Esophagus squamous epithelium (tissue), 5 donors: Measurements from ENCODE around the gene DCP1B. TPM values are rescaled to one million over a fixed set of nuclear protein-coding genes. Genes with fewer than 3 reads are reported as not detected.
A peak's percentile ranks its signal among the peaks of the same experiment; 100 is the strongest.
"Not testable (repeated sequence)": the region's sequence is repeated elsewhere in the genome, so short reads cannot be mapped to it uniquely, and the experiment has no call there.

Source experiments
- DNase-seq: peaks from one replicate; lab custom pipeline; 2025; lab: John Stamatoyannopoulos, UW
- H3K27ac ChIP-seq, 4 donors: fragments of 200-600 bp; sonication (generic); one replicate each; pipeline ENCODE4 v1.5.1; 2016 to 2019; ENCODE audit warnings: mild to moderate bottlenecking in 1 of 4
- H3K27me3 ChIP-seq, 4 donors: fragments of 200-600 bp; sonication (generic); 1 replicate in 3 of 4; 2 replicates in 1 of 4; pipeline versions ENCODE4 v1.5.1 to v1.6.0; 2017 to 2021; ENCODE audit warnings: antibody characterized with exemption in 1 of 4
- H3K36me3 ChIP-seq, 3 donors: fragments of 200-600 bp; sonication (generic); one replicate each; pipeline ENCODE4 v1.5.1; 2016 to 2019
- H3K4me1 ChIP-seq, 3 donors: fragments of 200-600 bp; sonication (generic); one replicate each; pipeline ENCODE4 v1.5.1; 2017 to 2019
- H3K4me3 ChIP-seq, 4 donors: fragments of 200-600 bp; sonication (generic); 1 replicate in 3 of 4; 2 replicates in 1 of 4; pipeline ENCODE4 v1.5.1; 2016 to 2019; ENCODE audit warnings: mild to moderate bottlenecking in 2 of 4, moderate library complexity in 1 of 4
- H3K9me3 ChIP-seq, 3 donors: fragments of 200-600 bp; sonication (generic); one replicate each; pipeline ENCODE4 v1.5.1; 2016 to 2019
- POLR2A ChIP-seq, 4 donors: fragments of 450-650 bp; IDR thresholded peaks; one replicate each; pipeline ENCODE4 v1.6.1; 2017; ENCODE audit warnings: antibody characterized with exemption in 4 of 4, mild to moderate bottlenecking in 4 of 4, moderate library complexity in 3 of 4
- WGBS, 2 donors: methylation state at CpG; one replicate each; pipeline ENCODE4 v1.1.5; 2018; 5-methylcytosine and 5-hydroxymethylcytosine counted together
- intact Hi-C: fragments of 100-400 bp; cut with DNase I; formaldehyde crosslinking; loops from one replicate; pipeline ENCODE4 v1.15.0; 2022
- total RNA-seq, 4 donors: library from RNA; depleted of rRNA; stranded (reverse); fragments of >200 nt; gene quantifications; one replicate each; pipeline ENCODE4 v1.1.0, GENCODE V29; 2016
- TF ChIP-seq, protein P1 (sequence below), 6 experiments: fragments of 450-650 bp in 4 of 6; fragments of 200-600 bp in 2 of 6; sonication (generic) in 2 of 6; IDR thresholded peaks; one replicate each; pipeline ENCODE4 v1.5.1; 2016 to 2019; ENCODE audit warnings: antibody characterized with exemption in 6 of 6, mild to moderate bottlenecking in 4 of 6, moderate library complexity in 4 of 6
- donor health status: DM: yes; HTN: yes; CAD: no.

Gene DCP1B
- total RNA-seq, 4 donors from 2014 or later, result 4.0 to 15.5 (median 10.8) TPM

- intact Hi-C loops, result loop anchor here (10.0 kb wide), 1 partner anchor 98 kb away; no protein-coding TSS in a partner anchor
- 0 to 14% methylated on average over 1 of the region's 1 CpG for WGBS, 2 donors
- Histone ChIP-seq H3K27me3 (no peaks in the 10 kb centered on the region), H3K9me3 (no peaks in the 10 kb centered on the region), H3K36me3 (peaks cover 0 to 65% (median 15%) of the 10 kb centered on the region in 3 donors), H3K27ac (no peak overlapping the region), H3K4me1 (peaks cover 9 to 27% (median 20%) of the 10 kb centered on the region in 3 donors), H3K4me3 (no peak overlapping the region)
- DNase-seq, result no peak
- TF ChIP-seq, protein P1, sequence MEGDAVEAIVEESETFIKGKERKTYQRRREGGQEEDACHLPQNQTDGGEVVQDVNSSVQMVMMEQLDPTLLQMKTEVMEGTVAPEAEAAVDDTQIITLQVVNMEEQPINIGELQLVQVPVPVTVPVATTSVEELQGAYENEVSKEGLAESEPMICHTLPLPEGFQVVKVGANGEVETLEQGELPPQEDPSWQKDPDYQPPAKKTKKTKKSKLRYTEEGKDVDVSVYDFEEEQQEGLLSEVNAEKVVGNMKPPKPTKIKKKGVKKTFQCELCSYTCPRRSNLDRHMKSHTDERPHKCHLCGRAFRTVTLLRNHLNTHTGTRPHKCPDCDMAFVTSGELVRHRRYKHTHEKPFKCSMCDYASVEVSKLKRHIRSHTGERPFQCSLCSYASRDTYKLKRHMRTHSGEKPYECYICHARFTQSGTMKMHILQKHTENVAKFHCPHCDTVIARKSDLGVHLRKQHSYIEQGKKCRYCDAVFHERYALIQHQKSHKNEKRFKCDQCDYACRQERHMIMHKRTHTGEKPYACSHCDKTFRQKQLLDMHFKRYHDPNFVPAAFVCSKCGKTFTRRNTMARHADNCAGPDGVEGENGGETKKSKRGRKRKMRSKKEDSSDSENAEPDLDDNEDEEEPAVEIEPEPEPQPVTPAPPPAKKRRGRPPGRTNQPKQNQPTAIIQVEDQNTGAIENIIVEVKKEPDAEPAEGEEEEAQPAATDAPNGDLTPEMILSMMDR (IDR thresholded peaks at IDR 0.05), result no peak
- no peak for TF ChIP-seq POLR2A (IDR thresholded peaks at IDR 0.05)
Observed at GRCh38 chr12:1947081-1947480, 57.2 kb downstream of the DCP1B start.

DNA sequence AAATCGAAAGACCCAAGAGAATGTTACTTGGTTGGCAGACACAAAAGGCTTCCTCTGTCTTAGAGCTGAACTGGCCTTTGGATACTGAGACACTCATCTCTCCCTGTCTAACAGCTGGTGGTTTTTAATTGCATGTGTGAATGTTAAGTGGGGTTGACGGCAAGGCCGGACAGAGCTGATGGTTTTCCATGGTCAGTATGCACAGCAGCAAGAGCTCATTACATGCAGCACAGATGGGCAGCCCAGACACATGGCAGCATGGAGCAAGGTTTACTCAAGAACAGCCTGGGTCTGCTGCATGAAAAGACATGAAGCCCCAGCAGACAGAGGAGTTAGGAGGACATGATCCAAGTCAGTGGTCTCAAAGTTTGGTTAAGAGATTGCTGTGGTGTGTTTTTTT lies 58.0 kb downstream of the DCP1B start:
- peaks cover 9 to 27% (median 20%) of the 10 kb centered on the region in 3 donors for H3K4me1 ChIP-seq
- H3K36me3 ChIP-seq, result peaks cover 0 to 63% (median 15%) of the 10 kb centered on the region in 3 donors
- 68 to 86% methylated on average over 3 of the region's 3 CpGs for WGBS, 2 donors
- no peaks in the 10 kb centered on the region for H3K9me3 ChIP-seq
- DNase-seq, result no peak
- H3K27me3 ChIP-seq, result no peaks in the 10 kb centered on the region
- no peak overlapping the region for H3K27ac ChIP-seq
- H3K4me3 ChIP-seq, result no peak overlapping the region
- TF ChIP-seq, protein P1 (IDR thresholded peaks at IDR 0.05), result no peak
- TF ChIP-seq POLR2A (IDR thresholded peaks at IDR 0.05), result no peak
- intact Hi-C loops, result loop anchor here (10.0 kb wide), 1 partner anchor 99 kb away; no protein-coding TSS in a partner anchor

GRCh38 chr12:1945502-1945901 lies 58.8 kb downstream of the DCP1B start:
- WGBS, 2 donors, result 94 to 97% methylated on average over 5 of the region's 5 CpGs
- H3K27me3 ChIP-seq, DNase-seq, H3K27ac ChIP-seq, H3K9me3 ChIP-seq, H3K4me3 ChIP-seq: not testable (repeated sequence)
- peaks cover 0 to 64% (median 15%) of the 10 kb centered on the region in 3 donors for H3K36me3 ChIP-seq
- intact Hi-C loops, result loop anchor here (10.0 kb wide), 1 partner anchor 99 kb away; no protein-coding TSS in a partner anchor
- peaks cover 9 to 22% (median 17%) of the 10 kb centered on the region in 3 donors for H3K4me1 ChIP-seq

DNA sequence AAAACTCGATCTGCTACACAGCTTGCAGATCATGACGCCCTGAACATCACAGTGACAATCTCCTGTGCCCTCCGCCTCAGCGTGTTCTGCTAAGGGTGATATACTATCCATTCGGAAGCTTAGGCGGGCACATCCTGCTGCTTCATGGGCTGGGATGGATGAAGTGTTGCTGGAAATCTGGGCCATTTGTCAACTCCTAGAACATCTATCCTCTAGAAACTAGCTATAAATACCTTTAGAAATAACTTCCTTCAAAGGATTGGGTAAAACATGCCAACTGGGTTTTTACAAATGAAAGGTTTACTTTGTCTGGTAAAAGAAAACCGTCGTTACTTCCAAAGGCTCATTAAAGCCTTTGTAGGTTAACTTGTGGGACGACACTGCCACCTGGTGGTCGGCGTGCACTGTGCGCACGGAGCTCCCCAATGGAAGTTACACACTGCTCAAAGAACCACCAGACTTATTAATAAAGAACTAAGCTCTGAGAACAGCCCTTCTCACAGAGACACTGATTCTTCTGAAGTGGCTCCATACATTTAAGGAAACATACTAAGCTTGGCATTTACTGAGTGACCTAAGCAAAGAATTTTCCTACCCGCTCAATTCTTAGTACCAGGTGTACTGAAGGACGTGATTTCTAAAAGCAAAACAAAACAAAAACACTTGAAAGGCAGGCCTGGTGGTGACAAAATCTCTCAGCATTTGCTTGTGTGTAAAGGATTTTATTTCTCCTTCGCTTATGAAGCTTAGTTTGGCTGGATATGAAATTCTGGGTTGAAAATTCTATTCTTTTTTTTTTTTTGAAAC lies 64.3 kb downstream of the DCP1B start:
- 30 to 35% methylated on average over 15 to 16 of the region's 16 CpGs for WGBS, 2 donors
- intact Hi-C loops, result loop anchor here (5.0 to 10.0 kb wide), 3 partner anchors 105 to 295 kb away; no protein-coding TSS in a partner anchor
- Histone ChIP-seq H3K4me1 (peaks cover 5 to 23% (median 7%) of the 10 kb centered on the region in 3 donors), H3K9me3 (no peaks in the 10 kb centered on the region), H3K27ac (peak overlapping the region in 3 of 4 donors; percentile 4 to 57 (median 47)), H3K4me3 (peak overlapping the region in 1 of 4 donors; percentile 13), H3K36me3 (peaks cover 0 to 42% (median 0%) of the 10 kb centered on the region in 3 donors), H3K27me3 (no peaks in the 10 kb centered on the region)
- no peak for TF ChIP-seq POLR2A (IDR thresholded peaks at IDR 0.05)
- TF ChIP-seq, protein P1 (IDR thresholded peaks at IDR 0.05), result peak; percentile 84 to 98 (median 96)
- DNase-seq, result no peak

GRCh38 chr12:1939331-1939730 lies 64.9 kb downstream of the DCP1B start:
- Histone ChIP-seq H3K4me1 (peaks cover 5 to 23% (median 7%) of the 10 kb centered on the region in 3 donors), H3K4me3 (no peak overlapping the region), H3K9me3 (no peaks in the 10 kb centered on the region), H3K36me3 (peaks cover 0 to 37% (median 0%) of the 10 kb centered on the region in 3 donors), H3K27me3 (no peaks in the 10 kb centered on the region), H3K27ac (peak overlapping the region in 3 of 4 donors; percentile 4 to 57 (median 47))
- no peak for TF ChIP-seq POLR2A (IDR thresholded peaks at IDR 0.05)
- TF ChIP-seq, protein P1 (IDR thresholded peaks at IDR 0.05), result no peak
- intact Hi-C loops, result loop anchor here (5.0 to 10.0 kb wide), 2 partner anchors 142 to 295 kb away; no protein-coding TSS in a partner anchor
- 73 to 77% methylated on average over 10 of the region's 10 CpGs for WGBS, 2 donors
- DNase-seq, result no peak
